Liver (tissue), 9 donors: ENCODE measurements around the gene RFX7. TPM values are rescaled to one million over a fixed set of nuclear protein-coding genes. Genes with fewer than 3 reads are reported as not detected.

Experiments used
- DNase-seq: peaks from one replicate; pipeline ENCODE4 v3.0.0-alpha.2; 2017; ENCODE audit warnings: low spot score
- H3K27ac ChIP-seq, 2 donors: one replicate each; pipeline ENCODE4 v1.7.0; 2013; ENCODE audit warnings: inconsistent platforms in 2 of 2, low read length in 2 of 2, control low read depth in 1 of 2, low read depth in 1 of 2, mild to moderate bottlenecking in 1 of 2
- H3K27me3 ChIP-seq, 4 donors: one replicate each; pipeline versions ENCODE4 v1.6.1 to v1.7.0; 2013; ENCODE audit warnings: low read length in 3 of 4, inconsistent platforms in 1 of 4, mild to moderate bottlenecking in 1 of 4, moderate library complexity in 1 of 4; ENCODE audit not compliant: control insufficient read depth in 4 of 4, insufficient read depth in 4 of 4
- H3K36me3 ChIP-seq, 4 donors: one replicate each; pipeline versions ENCODE4 v1.6.1 to v1.7.0; 2013; ENCODE audit warnings: low read length in 3 of 4, mild to moderate bottlenecking in 3 of 4, low read depth in 1 of 4, moderate library complexity in 1 of 4; ENCODE audit not compliant: control insufficient read depth in 4 of 4, insufficient read depth in 3 of 4
- H3K4me1 ChIP-seq, 4 donors: one replicate each; pipeline versions ENCODE4 v1.6.1 to v1.7.0; 2013; ENCODE audit warnings: low read length in 3 of 4, mild to moderate bottlenecking in 3 of 4, moderate library complexity in 1 of 4; ENCODE audit not compliant: control insufficient read depth in 4 of 4, insufficient read depth in 4 of 4
- H3K4me3 ChIP-seq, 3 donors: one replicate each; pipeline versions ENCODE4 v1.6.1 to v1.7.0; 2013; ENCODE audit warnings: low read length in 3 of 3, control low read depth in 1 of 3, low read depth in 1 of 3, mild to moderate bottlenecking in 1 of 3
- H3K9ac ChIP-seq, 2 donors: one replicate each; pipeline ENCODE4 v1.7.0; 2013; ENCODE audit warnings: low read length in 2 of 2, mild to moderate bottlenecking in 2 of 2, moderate library complexity in 2 of 2, control low read depth in 1 of 2, low read depth in 1 of 2
- H3K9me3 ChIP-seq, 4 donors: one replicate each; pipeline versions ENCODE4 v1.6.1 to v1.7.0; 2013; ENCODE audit warnings: low read length in 3 of 4; ENCODE audit not compliant: control insufficient read depth in 4 of 4
- EGR1 ChIP-seq, 2 donors: IDR thresholded peaks; 2 replicates each; pipeline ENCODE4 v1.6.1; 2016 to 2018; ENCODE audit warnings: antibody characterized with exemption in 2 of 2, low read depth in 2 of 2
- GABPA ChIP-seq, 2 donors: IDR thresholded peaks in 1 of 2; conservative IDR thresholded peaks in 1 of 2; 2 replicates each; pipeline ENCODE4 v1.6.1; 2016; ENCODE audit warnings: antibody characterized with exemption in 2 of 2, mild to moderate bottlenecking in 1 of 2, moderate library complexity in 1 of 2
- HNF4G ChIP-seq: IDR thresholded peaks from 2 replicates; pipeline ENCODE4 v1.6.1; 2016; ENCODE audit warnings: antibody characterized with exemption
- JUND ChIP-seq, 2 donors: IDR thresholded peaks; 2 replicates each; pipeline ENCODE4 v1.6.1; 2016; ENCODE audit warnings: antibody characterized with exemption in 2 of 2
- NR2F2 ChIP-seq: IDR thresholded peaks from 2 replicates; pipeline ENCODE4 v1.6.1; 2016; ENCODE audit warnings: antibody characterized with exemption
- RAD21 ChIP-seq, 2 donors: IDR thresholded peaks; 2 replicates each; pipeline ENCODE4 v1.6.1; 2016; ENCODE audit warnings: antibody characterized with exemption in 2 of 2, mild to moderate bottlenecking in 2 of 2
- RXRA ChIP-seq, 2 donors: IDR thresholded peaks; 2 replicates each; pipeline ENCODE4 v1.6.1; 2017 to 2018; ENCODE audit warnings: antibody characterized with exemption in 2 of 2, mild to moderate bottlenecking in 1 of 2
- SP1 ChIP-seq: IDR thresholded peaks from 2 replicates; pipeline ENCODE4 v1.6.1; 2018; ENCODE audit warnings: antibody characterized with exemption, mild to moderate bottlenecking
- TAF1 ChIP-seq: conservative IDR thresholded peaks from 2 replicates; pipeline ENCODE4 v1.6.1; 2016; ENCODE audit warnings: antibody characterized with exemption, mild to moderate bottlenecking
- YY1 ChIP-seq: IDR thresholded peaks from 2 replicates; pipeline ENCODE4 v1.6.1; 2016; ENCODE audit warnings: antibody characterized with exemption, mild to moderate bottlenecking
- WGBS: extraction: QIAGEN DNeasy Blood & Tissue Kit; methylation state at CpG from one replicate; pipeline ENCODE4 v1.1.7; 2013; 5-methylcytosine and 5-hydroxymethylcytosine counted together
- polyA plus RNA-seq, 2 donors: library from polyadenylated mRNA; stranded (reverse) in 1 of 2; unstranded in 1 of 2; fragments of 200-250 nt in 1 of 2; fragments of >200 nt in 1 of 2; fragmentation: Nextera tagmentation in 1 of 2; extraction: Ambion mirVana in 1 of 2; gene quantifications; one replicate each; pipeline versions ENCODE4 v1.2.1 to v1.2.3, GENCODE V29; 2013 to 2015
- total RNA-seq, 2 donors: library from RNA; depleted of rRNA; stranded (reverse); fragments of >200 nt; gene quantifications; one replicate each; pipeline ENCODE4 v1.2.3, GENCODE V29; 2014
- TF ChIP-seq, protein P1 (sequence below): IDR thresholded peaks from 2 replicates; pipeline ENCODE4 v1.6.1; 2016; ENCODE audit warnings: antibody characterized with exemption
- TF ChIP-seq, protein P2 (sequence below): fragments of 150-350 bp; IDR thresholded peaks from 2 replicates; pipeline ENCODE4 v1.5.1; 2017; ENCODE audit warnings: improper control_type of control experiment, low read depth, low read length; ENCODE audit not compliant: missing input control
- TF ChIP-seq, protein P3 (sequence below): IDR thresholded peaks from 2 replicates; pipeline ENCODE4 v1.6.1; 2016; ENCODE audit warnings: antibody characterized with exemption
- TF ChIP-seq, protein P4 (sequence below): IDR thresholded peaks from 2 replicates; pipeline ENCODE4 v1.6.1; 2016; ENCODE audit warnings: antibody characterized with exemption
- TF ChIP-seq, protein P5 (sequence below): IDR thresholded peaks from 2 replicates; pipeline ENCODE4 v1.6.1; 2016; ENCODE audit warnings: antibody characterized with exemption, mild to moderate bottlenecking
- donor health status: healthy.
- donor health status: healthy.
- donor health status: healthy.
- donor health status: healthy.
- donor health status: healthy.

Gene RFX7
- total and polyA plus RNA-seq, 4 donors, result 1.3 to 4.2 (median 1.9) TPM

DNA sequence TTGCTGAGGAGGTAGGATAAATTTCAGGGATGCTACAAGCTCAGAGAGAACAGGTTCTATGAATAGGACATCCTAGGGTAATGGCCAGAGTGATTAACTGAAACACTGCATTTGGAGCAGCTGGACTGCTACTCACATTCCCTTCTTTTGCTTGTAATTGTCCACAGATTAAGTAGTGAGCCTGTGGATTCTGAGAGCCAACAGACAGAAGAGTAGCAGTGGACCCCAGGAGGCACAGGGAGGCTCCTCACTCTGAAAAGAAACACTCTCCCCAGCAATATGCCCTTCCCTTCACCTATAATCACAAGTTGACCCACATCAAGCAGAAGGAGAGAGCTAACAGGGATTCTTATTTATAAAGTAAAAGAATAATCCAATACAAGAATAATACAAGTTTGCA lies 10.6 kb upstream of the RFX7 start:
- H3K9me3 ChIP-seq, result no peaks in the 10 kb centered on the region
- H3K4me1 ChIP-seq, result no peaks in the 10 kb centered on the region
- peaks cover 0 to 5% (median 1%) of the 10 kb centered on the region in 4 donors for H3K27me3 ChIP-seq
- H3K4me3 ChIP-seq, result no peak overlapping the region
- H3K9ac ChIP-seq, result no peak overlapping the region
- TF ChIP-seq HNF4G (no peak), YY1 (no peak), NR2F2 (no peak), SP1 (no peak), GABPA (IDR thresholded peaks at IDR 0.05 in 1 of 2, conservative IDR thresholded peaks at IDR 0.05 in 1 of 2) (no peak)
- TF ChIP-seq, protein P1, sequence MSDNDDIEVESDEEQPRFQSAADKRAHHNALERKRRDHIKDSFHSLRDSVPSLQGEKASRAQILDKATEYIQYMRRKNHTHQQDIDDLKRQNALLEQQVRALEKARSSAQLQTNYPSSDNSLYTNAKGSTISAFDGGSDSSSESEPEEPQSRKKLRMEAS, result no peak
- TF ChIP-seq, protein P2, sequence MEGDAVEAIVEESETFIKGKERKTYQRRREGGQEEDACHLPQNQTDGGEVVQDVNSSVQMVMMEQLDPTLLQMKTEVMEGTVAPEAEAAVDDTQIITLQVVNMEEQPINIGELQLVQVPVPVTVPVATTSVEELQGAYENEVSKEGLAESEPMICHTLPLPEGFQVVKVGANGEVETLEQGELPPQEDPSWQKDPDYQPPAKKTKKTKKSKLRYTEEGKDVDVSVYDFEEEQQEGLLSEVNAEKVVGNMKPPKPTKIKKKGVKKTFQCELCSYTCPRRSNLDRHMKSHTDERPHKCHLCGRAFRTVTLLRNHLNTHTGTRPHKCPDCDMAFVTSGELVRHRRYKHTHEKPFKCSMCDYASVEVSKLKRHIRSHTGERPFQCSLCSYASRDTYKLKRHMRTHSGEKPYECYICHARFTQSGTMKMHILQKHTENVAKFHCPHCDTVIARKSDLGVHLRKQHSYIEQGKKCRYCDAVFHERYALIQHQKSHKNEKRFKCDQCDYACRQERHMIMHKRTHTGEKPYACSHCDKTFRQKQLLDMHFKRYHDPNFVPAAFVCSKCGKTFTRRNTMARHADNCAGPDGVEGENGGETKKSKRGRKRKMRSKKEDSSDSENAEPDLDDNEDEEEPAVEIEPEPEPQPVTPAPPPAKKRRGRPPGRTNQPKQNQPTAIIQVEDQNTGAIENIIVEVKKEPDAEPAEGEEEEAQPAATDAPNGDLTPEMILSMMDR, result no peak
- TF ChIP-seq, protein P3, sequence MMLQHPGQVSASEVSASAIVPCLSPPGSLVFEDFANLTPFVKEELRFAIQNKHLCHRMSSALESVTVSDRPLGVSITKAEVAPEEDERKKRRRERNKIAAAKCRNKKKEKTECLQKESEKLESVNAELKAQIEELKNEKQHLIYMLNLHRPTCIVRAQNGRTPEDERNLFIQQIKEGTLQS, result no peak
- TF ChIP-seq, protein P4, sequence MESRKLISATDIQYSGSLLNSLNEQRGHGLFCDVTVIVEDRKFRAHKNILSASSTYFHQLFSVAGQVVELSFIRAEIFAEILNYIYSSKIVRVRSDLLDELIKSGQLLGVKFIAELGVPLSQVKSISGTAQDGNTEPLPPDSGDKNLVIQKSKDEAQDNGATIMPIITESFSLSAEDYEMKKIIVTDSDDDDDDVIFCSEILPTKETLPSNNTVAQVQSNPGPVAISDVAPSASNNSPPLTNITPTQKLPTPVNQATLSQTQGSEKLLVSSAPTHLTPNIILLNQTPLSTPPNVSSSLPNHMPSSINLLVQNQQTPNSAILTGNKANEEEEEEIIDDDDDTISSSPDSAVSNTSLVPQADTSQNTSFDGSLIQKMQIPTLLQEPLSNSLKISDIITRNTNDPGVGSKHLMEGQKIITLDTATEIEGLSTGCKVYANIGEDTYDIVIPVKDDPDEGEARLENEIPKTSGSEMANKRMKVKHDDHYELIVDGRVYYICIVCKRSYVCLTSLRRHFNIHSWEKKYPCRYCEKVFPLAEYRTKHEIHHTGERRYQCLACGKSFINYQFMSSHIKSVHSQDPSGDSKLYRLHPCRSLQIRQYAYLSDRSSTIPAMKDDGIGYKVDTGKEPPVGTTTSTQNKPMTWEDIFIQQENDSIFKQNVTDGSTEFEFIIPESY, result no peak
- TF ChIP-seq, protein P5, sequence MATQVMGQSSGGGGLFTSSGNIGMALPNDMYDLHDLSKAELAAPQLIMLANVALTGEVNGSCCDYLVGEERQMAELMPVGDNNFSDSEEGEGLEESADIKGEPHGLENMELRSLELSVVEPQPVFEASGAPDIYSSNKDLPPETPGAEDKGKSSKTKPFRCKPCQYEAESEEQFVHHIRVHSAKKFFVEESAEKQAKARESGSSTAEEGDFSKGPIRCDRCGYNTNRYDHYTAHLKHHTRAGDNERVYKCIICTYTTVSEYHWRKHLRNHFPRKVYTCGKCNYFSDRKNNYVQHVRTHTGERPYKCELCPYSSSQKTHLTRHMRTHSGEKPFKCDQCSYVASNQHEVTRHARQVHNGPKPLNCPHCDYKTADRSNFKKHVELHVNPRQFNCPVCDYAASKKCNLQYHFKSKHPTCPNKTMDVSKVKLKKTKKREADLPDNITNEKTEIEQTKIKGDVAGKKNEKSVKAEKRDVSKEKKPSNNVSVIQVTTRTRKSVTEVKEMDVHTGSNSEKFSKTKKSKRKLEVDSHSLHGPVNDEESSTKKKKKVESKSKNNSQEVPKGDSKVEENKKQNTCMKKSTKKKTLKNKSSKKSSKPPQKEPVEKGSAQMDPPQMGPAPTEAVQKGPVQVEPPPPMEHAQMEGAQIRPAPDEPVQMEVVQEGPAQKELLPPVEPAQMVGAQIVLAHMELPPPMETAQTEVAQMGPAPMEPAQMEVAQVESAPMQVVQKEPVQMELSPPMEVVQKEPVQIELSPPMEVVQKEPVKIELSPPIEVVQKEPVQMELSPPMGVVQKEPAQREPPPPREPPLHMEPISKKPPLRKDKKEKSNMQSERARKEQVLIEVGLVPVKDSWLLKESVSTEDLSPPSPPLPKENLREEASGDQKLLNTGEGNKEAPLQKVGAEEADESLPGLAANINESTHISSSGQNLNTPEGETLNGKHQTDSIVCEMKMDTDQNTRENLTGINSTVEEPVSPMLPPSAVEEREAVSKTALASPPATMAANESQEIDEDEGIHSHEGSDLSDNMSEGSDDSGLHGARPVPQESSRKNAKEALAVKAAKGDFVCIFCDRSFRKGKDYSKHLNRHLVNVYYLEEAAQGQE, result no peak
- no peak for DNase-seq
- no peaks in the 10 kb centered on the region for H3K36me3 ChIP-seq
- no peak overlapping the region for H3K27ac ChIP-seq

DNA sequence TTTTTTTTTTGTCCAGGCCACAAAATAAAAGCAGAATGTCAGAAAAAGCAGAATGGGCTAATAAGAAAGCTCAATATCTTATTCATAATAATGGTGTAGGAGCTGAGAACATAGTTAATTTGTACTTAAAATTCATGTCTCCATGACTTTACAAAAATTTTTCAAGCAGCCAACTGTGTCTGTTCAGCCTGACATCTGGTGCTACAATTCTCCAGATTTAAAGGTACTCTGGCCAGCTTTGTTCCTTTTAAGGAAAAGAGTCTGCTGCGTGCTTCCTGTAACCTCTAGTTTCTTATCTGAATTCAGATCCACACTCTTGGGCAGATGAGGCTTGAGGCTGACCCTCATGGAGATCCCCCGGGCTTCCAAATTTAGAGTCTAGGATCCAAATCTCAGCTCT lies 8.7 kb upstream of the RFX7 start:
- H3K9ac ChIP-seq, result no peak overlapping the region
- H3K4me1 ChIP-seq, result no peaks in the 10 kb centered on the region
- no peak overlapping the region for H3K4me3 ChIP-seq
- no peak for DNase-seq
- H3K9me3 ChIP-seq, result no peaks in the 10 kb centered on the region
- H3K27ac ChIP-seq, result no peak overlapping the region
- WGBS, result 72% methylated on average over 2 of the region's 2 CpGs
- peaks cover 0 to 5% (median 1%) of the 10 kb centered on the region in 4 donors for H3K27me3 ChIP-seq
- H3K36me3 ChIP-seq, result no peaks in the 10 kb centered on the region
- TF ChIP-seq RXRA (IDR thresholded peaks at IDR 0.05) (no peak), TAF1 (no peak), SP1 (no peak), JUND (IDR thresholded peaks at IDR 0.05) (no peak), EGR1 (IDR thresholded peaks at IDR 0.05; ENCODE audit: low read depth in 2 of 2) (no peak), RAD21 (IDR thresholded peaks at IDR 0.05) (no peak)
- TF ChIP-seq, protein P3, result no peak
